ENCODE results near the gene YEATS2. TPM values are rescaled to one million over a fixed set of nuclear protein-coding genes. Genes with fewer than 3 reads are reported as not detected.

YEATS2 gene
- polyA plus RNA-seq, 3 donors, result 4.2 to 33.0 (median 5.0) TPM

DNA sequence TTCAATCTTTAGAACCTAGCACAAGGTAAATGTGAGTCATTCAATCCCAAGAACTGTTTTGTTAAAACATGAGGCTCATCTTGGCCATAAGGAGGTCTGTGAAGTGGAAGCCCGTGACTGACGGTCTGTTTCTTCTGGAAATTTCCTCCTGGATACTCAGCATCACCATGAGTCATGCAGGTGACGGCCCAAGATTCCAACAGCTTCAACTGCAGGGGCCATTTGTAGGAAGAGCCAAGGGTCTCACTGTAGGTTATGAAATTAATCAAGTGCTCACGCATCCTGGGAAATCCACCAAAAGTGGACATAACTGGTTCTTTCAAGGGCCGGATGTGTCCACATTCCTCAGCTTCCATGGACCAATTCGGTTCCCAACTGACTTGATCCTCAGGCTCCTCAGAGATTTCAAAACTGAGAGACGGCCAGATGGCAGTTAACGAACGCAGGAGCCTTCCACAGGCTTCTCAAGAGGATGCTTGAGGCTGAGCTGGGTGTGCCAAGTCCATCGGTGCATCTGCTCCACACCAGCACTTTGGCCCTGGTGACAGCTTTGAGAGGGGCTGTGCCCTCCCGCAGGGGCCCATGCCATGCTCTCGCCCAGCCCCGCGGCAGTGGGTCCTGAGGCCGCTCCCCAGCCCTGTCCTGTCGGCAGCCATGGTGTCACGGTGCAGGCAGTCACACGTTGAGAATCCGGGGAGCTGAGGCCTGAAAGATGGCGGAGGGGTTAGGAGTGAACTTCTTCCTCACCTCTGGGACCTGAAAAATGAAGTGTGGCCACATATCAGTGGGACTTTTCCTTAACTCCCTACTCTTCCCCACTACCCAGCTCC is 119.3 kb downstream of the YEATS2 start:
- no peak overlapping the region for H3K9ac ChIP-seq (ENCODE audit: insufficient read depth, low read length, poor library complexity, severe bottlenecking)
- no peak overlapping the region for H3K4me3 Mint-ChIP-seq

DNA sequence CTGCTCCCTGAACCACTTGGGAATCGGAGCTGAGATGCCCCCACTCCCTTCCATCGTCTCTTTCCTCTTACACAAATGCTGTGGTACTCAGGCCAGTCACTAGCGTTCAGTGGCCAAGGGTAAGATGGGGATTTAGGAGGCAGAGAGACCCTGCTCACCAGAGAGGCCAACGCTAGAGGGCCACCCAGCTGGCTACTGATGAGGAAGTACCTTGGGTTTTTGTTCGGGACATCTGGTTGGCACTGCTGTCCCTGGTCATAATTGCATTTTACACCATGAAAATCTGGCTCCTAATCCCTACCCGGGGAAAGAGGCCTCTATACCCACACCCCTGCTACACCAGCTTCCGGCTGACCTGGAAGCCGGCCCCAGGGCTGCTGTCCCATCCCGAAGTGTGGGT is 120.0 kb downstream of the YEATS2 start:
- intact Hi-C loops (cut with micrococcal nuclease), result no loop called here
- Histone ChIP-seq H3K4me2 (replicated peaks; ENCODE audit: extremely low read depth, low read length, poor library complexity, severe bottlenecking) (no peak overlapping the region), H3K79me2 (ENCODE audit: insufficient read depth, low read length) (no peaks in the 10 kb centered on the region), H3K9ac (ENCODE audit: insufficient read depth, low read length, poor library complexity, severe bottlenecking) (no peak overlapping the region), H3K4me3 (replicated peaks in 1 of 3; ENCODE audit: low read depth in 2 of 3, low read length in 3 of 3) (no peak overlapping the region), H3K9me3 (replicated peaks in 1 of 2; ENCODE audit: control insufficient read depth in 1 of 2, insufficient read depth in 1 of 2, low read length in 2 of 2) (no peaks in the 10 kb centered on the region), H3K36me3 (replicated peaks in 1 of 2; ENCODE audit: control insufficient read depth in 1 of 2, insufficient read depth in 2 of 2, low read length in 2 of 2) (peaks cover 13 to 30% of the 10 kb centered on the region in 2 donors), H3K27me3 (ENCODE audit: control insufficient read depth in 2 of 2, insufficient read depth in 2 of 2, low read length in 2 of 2) (no peaks in the 10 kb centered on the region), H4K20me1 (ENCODE audit: insufficient read depth, low read length) (no peaks in the 10 kb centered on the region), H2AFZ (ENCODE audit: insufficient read depth, low read depth, low read length, poor library complexity, severe bottlenecking) (no peak overlapping the region), H3K4me1 (ENCODE audit: control insufficient read depth in 1 of 2, insufficient read depth in 2 of 2, low read length in 2 of 2) (no peaks in the 10 kb centered on the region), H3K27ac (ENCODE audit: low read depth in 1 of 2, low read length in 2 of 2) (no peak overlapping the region)
- Mint-ChIP-seq H3K4me3 (no peak overlapping the region), H3K27ac (no peak overlapping the region), H3K36me3 (peaks cover 38 to 54% of the 10 kb centered on the region in 2 donors), H3K27me3 (ENCODE audit: low read depth in 3 of 3) (peaks cover 0 to 5% (median 0%) of the 10 kb centered on the region in 3 donors), H3K4me1 (no peaks in the 10 kb centered on the region), H3K9me3 (peaks cover 0 to 2% (median 0%) of the 10 kb centered on the region in 7 donors)
- WGBS (ENCODE audit: insufficient coverage), result 100% methylated on average over 1 of the region's 9 CpGs
- TF ChIP-seq, protein P1, sequence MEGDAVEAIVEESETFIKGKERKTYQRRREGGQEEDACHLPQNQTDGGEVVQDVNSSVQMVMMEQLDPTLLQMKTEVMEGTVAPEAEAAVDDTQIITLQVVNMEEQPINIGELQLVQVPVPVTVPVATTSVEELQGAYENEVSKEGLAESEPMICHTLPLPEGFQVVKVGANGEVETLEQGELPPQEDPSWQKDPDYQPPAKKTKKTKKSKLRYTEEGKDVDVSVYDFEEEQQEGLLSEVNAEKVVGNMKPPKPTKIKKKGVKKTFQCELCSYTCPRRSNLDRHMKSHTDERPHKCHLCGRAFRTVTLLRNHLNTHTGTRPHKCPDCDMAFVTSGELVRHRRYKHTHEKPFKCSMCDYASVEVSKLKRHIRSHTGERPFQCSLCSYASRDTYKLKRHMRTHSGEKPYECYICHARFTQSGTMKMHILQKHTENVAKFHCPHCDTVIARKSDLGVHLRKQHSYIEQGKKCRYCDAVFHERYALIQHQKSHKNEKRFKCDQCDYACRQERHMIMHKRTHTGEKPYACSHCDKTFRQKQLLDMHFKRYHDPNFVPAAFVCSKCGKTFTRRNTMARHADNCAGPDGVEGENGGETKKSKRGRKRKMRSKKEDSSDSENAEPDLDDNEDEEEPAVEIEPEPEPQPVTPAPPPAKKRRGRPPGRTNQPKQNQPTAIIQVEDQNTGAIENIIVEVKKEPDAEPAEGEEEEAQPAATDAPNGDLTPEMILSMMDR (IDR thresholded peaks at IDR 0.05), result no peak
- no peak for DNase-seq

More for the DNA sequence above, 119.3 kb downstream of the YEATS2 start:
- no peak overlapping the region for H3K27ac ChIP-seq (ENCODE audit: low read depth in 1 of 2, low read length in 2 of 2)
- TF ChIP-seq, protein P1 (IDR thresholded peaks at IDR 0.05), result no peak
- no peak overlapping the region for H3K4me3 ChIP-seq (replicated peaks in 1 of 3; ENCODE audit: low read depth in 2 of 3, low read length in 3 of 3)
- no peaks in the 10 kb centered on the region for H3K9me3 ChIP-seq (replicated peaks in 1 of 2; ENCODE audit: control insufficient read depth in 1 of 2, insufficient read depth in 1 of 2, low read length in 2 of 2)
- no peaks in the 10 kb centered on the region for H4K20me1 ChIP-seq (ENCODE audit: insufficient read depth, low read length)
- no peaks in the 10 kb centered on the region for H3K27me3 Mint-ChIP-seq (ENCODE audit: low read depth in 3 of 3)
- no peaks in the 10 kb centered on the region for H3K27me3 ChIP-seq (ENCODE audit: control insufficient read depth in 2 of 2, insufficient read depth in 2 of 2, low read length in 2 of 2)
- no peak overlapping the region for H2AFZ ChIP-seq (ENCODE audit: insufficient read depth, low read depth, low read length, poor library complexity, severe bottlenecking)
- no peaks in the 10 kb centered on the region for H3K4me1 Mint-ChIP-seq
- no peak overlapping the region for H3K27ac Mint-ChIP-seq
- H3K4me1 ChIP-seq (ENCODE audit: control insufficient read depth in 1 of 2, insufficient read depth in 2 of 2, low read length in 2 of 2), result no peaks in the 10 kb centered on the region
- DNase-seq, result no peak
- intact Hi-C loops (cut with micrococcal nuclease), result no loop called here
- H3K79me2 ChIP-seq (ENCODE audit: insufficient read depth, low read length), result no peaks in the 10 kb centered on the region
- no peaks in the 10 kb centered on the region for H3K9me3 Mint-ChIP-seq
- H3K36me3 ChIP-seq (replicated peaks in 1 of 2; ENCODE audit: control insufficient read depth in 1 of 2, insufficient read depth in 2 of 2, low read length in 2 of 2), result peaks cover 13 to 37% of the 10 kb centered on the region in 2 donors
- H3K4me2 ChIP-seq (replicated peaks; ENCODE audit: extremely low read depth, low read length, poor library complexity, severe bottlenecking), result no peak overlapping the region
- WGBS (ENCODE audit: insufficient coverage), result 85% methylated on average over 14 of the region's 20 CpGs
- peaks cover 36 to 55% of the 10 kb centered on the region in 2 donors for H3K36me3 Mint-ChIP-seq
